ENCODE measurements around the gene GALR3.

Gene GALR3

GRCh38 chr22:37824674-37825641 lies 1.8 kb downstream of the GALR3 start:
- DNase-seq: no peak

GRCh38 chr22:37827056-37827455 lies 3.9 kb downstream of the GALR3 start:
- no peak for DNase-seq

- DNase-seq: no peak
These were observed 7.1 kb downstream of the GALR3 start for GRCh38 chr22:37830093-37830842.

- DNase-seq: no peak
These were observed 8.3 kb downstream of the GALR3 start for GRCh38 chr22:37831472-37831871.

GRCh38 chr22:37832022-37832857 lies 9.1 kb downstream of the GALR3 start:
- no peak for DNase-seq

- no peak for DNase-seq
These were observed 19.0 kb downstream of the GALR3 start for GRCh38 chr22:37842015-37842793.

- peak; percentile 47 for DNase-seq
These were observed 20.5 kb downstream of the GALR3 start for GRCh38 chr22:37843741-37844089.

GRCh38 chr22:37844904-37845329 lies 21.7 kb downstream of the GALR3 start:
- no peak for DNase-seq

- DNase-seq: no peak
These were observed 23.3 kb downstream of the GALR3 start for GRCh38 chr22:37846433-37846832.

- peak; percentile 15 for DNase-seq
These were observed 25.5 kb downstream of the GALR3 start for GRCh38 chr22:37848587-37849088.

- DNase-seq: peak; percentile 91
These were observed 26.0 kb downstream of the GALR3 start, which contains the start of gene EIF3L for GRCh38 chr22:37849089-37849751. TSS of gene EIF3L (plus strand) at chr22:37849419. CDS start at chr22:37849450, 31 bp downstream.

- DNase-seq: no peak
These were observed 27.6 kb downstream of the GALR3 start for GRCh38 chr22:37850801-37851200.

GRCh38 chr22:37852418-37852817 lies 29.2 kb downstream of the GALR3 start:
- DNase-seq: no peak

GRCh38 chr22:37854946-37855345 lies 31.8 kb downstream of the GALR3 start:
- no peak for DNase-seq

GRCh38 chr22:37855462-37855861 lies 32.3 kb downstream of the GALR3 start:
- DNase-seq: no peak

GRCh38 chr22:37860796-37861421 lies 37.7 kb downstream of the GALR3 start:
- no peak for DNase-seq

GRCh38 chr22:37862570-37863325 lies 39.6 kb downstream of the GALR3 start:
- no peak for DNase-seq

GRCh38 chr22:37865510-37865909 lies 42.3 kb downstream of the GALR3 start:
- no peak for DNase-seq

- no peak for DNase-seq
These were observed 47.1 kb downstream of the GALR3 start for GRCh38 chr22:37870273-37870672.

Data from stimulated activated CD4-positive, alpha-beta T cell treated with anti-CD3 and anti-CD28 coated beads, Interleukin-4, amount 100 ng/mL, for 24 hours (primary cell).